MCF 10A (cell line): ENCODE data around the gene CHID1. TPM values are rescaled to one million over a fixed set of nuclear protein-coding genes. Genes with fewer than 3 reads are reported as not detected.

Experiments used
- BruUV-seq: library from RNA; stranded (reverse); fragments of 400-500 nt; replicated peaks from 2 replicates; lab custom pipeline; 2021; lab: Mats Ljungman, UMichigan
- CTCF ChIA-PET: fragments of 300-600 bp; sonication (Branson Sonifier 250); formaldehyde crosslinking; extraction: SDS; loops from one replicate; lab custom pipeline; 2021; ENCODE audit warnings: antibody characterized with exemption, inconsistent platforms; lab: Yijun Ruan, JAX
- POLR2A ChIA-PET: fragments of 300-600, 350-650 bp; sonication (Branson Sonifier 250); formaldehyde crosslinking; extraction: SDS; loops from one replicate; lab custom pipeline; 2020; ENCODE audit warnings: antibody characterized with exemption, inconsistent platforms; lab: Yijun Ruan, JAX
- DNase-seq: peaks from one replicate; pipeline ENCODE4 v3.0.0-alpha.2; 2018; ENCODE audit not compliant: unreplicated experiment
- H3K27ac Mint-ChIP-seq: one replicate; pipeline ENCODE4 v1.8.0; 2022; ENCODE audit warnings: mild to moderate bottlenecking, low read depth, mixed read lengths; ENCODE audit not compliant: unreplicated experiment
- H3K27me3 Mint-ChIP-seq: one replicate; pipeline ENCODE4 v1.8.0; 2022; ENCODE audit warnings: mixed read lengths; ENCODE audit not compliant: insufficient read depth, unreplicated experiment
- H3K36me3 Mint-ChIP-seq: one replicate; pipeline ENCODE4 v1.8.0; 2022; ENCODE audit warnings: mild to moderate bottlenecking, moderate library complexity, mixed read lengths; ENCODE audit not compliant: insufficient read depth, unreplicated experiment
- H3K4me1 Mint-ChIP-seq: one replicate; pipeline ENCODE4 v1.8.0; 2022; ENCODE audit warnings: mixed read lengths; ENCODE audit not compliant: insufficient read depth, unreplicated experiment
- H3K4me3 Mint-ChIP-seq: one replicate; pipeline ENCODE4 v1.8.0; 2022; ENCODE audit warnings: mild to moderate bottlenecking, moderate library complexity, mixed read lengths; ENCODE audit not compliant: unreplicated experiment
- H3K9me3 Mint-ChIP-seq: one replicate; pipeline ENCODE4 v1.8.0; 2022; ENCODE audit warnings: mixed read lengths; ENCODE audit not compliant: unreplicated experiment
- CTCF ChIP-seq: fragments of 200-600 bp; IDR thresholded peaks from one replicate; pipeline ENCODE4 v1.8.0; 2022; ENCODE audit warnings: antibody characterized with exemption, mild to moderate bottlenecking; ENCODE audit not compliant: unreplicated experiment
- intact Hi-C: fragments of 100-400 bp; cut with micrococcal nuclease; formaldehyde crosslinking; loops from 2 replicates; pipeline ENCODE4 v1.14.1; 2022
- total RNA-seq: library from RNA; stranded (reverse); gene quantifications from 2 replicates; pipeline ENCODE4 v1.2.3, GENCODE V29; 2022

Gene CHID1
- total RNA-seq, 1 experiment from 2014 or later, result 94.8 TPM

GRCh38 chr11:862081-862661, 48.4 kb downstream of the CHID1 start:
- Mint-ChIP-seq H3K9me3 (no peaks in the 10 kb centered on the region), H3K4me3 (no peak overlapping the region), H3K27me3 (no peaks in the 10 kb centered on the region), H3K27ac (no peak overlapping the region), H3K4me1 (no peaks in the 10 kb centered on the region), H3K36me3 (peaks cover 57% of the 10 kb centered on the region)
- no peak for DNase-seq
- TF ChIP-seq CTCF, result no peak
- intact Hi-C loops, result no loop called here
- CTCF ChIA-PET, result interaction anchor here (1.4 kb wide), 1 partner anchor 14 kb away, joined by 4 read pairs; no protein-coding TSS in a partner anchor
- BruUV-seq, result no TSS peak
- POLR2A ChIA-PET, result interaction anchor here (1.0 to 1.4 kb wide), 2 partner anchors 16 to 33 kb away, joined by 4 to 6 read pairs; no protein-coding TSS in a partner anchor

DNA sequence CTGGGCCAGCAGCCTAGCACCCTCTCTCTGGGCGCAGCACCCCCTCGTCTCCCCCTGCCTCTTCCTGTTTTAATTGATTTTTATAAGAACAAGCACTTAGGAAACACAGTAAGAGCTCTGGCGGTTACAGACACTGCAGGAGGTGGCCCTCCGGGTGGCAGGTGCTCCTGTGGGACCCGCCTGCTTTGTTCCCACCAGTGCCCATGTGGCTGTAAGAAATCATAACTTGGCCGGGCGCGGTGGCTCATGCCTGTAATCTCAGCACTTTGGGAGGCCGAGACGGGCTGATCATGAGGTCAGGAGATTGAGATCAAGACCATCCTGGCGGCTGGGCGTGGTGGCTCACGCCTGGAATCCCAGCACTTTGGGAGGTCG, 49.5 kb downstream of the CHID1 start:
- no peak for DNase-seq
- no peak for TF ChIP-seq CTCF
- BruUV-seq, result no TSS peak
- Mint-ChIP-seq H3K27ac (no peak overlapping the region), H3K9me3 (no peaks in the 10 kb centered on the region), H3K27me3 (no peaks in the 10 kb centered on the region), H3K4me1 (no peaks in the 10 kb centered on the region), H3K4me3 (no peak overlapping the region), H3K36me3 (peaks cover 46% of the 10 kb centered on the region)
- POLR2A ChIA-PET, result interaction anchor here (1.2 to 1.4 kb wide), 2 partner anchors 15 to 34 kb away, joined by 3 to 4 read pairs; no protein-coding TSS in a partner anchor
- CTCF ChIA-PET, result no interaction called here
- intact Hi-C loops, result no loop called here

DNA sequence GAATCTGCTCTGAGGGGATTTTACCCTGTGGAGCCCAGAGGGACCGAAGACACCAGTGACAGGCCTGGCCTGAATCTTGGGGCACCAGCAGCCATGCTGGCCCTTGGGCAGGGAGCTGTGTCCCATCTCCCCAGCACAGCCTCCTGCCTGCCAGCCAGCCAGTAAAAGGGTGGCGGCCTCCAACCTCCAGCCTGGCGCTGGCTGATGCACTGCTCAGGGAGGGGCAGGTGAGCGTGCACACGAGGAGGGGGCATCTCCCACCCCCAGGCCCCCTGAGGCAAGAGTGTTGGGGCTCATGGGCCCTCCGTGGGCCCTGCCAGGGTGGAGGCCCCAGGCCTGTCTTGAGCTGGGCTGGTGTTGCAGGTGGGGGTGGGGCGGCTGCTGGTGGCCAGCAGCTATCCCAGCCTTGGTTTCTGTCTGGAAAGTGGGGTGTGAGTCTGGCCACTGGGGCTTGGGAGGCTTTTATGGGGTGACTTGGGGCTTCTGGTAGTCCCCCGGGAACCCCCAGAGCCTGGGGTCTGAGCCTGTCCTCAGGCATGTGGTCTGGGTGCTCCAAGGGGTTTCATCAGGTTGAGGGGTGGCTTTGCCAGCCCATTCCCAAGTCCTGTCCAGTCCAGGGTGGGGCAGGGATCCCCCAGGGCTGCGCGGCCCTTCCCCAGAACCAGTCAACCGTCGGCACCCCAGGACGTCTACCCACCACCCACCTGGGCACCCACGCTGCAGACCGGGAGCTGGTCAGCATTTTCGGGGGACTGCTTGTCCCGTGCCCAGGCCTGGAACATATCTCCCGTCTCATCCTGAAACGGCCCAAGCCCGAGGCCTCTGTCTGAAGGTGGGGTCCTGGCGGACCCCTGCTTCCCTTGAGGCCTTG, 50.1 kb downstream of the CHID1 start:
- no peak for DNase-seq
- no peak for TF ChIP-seq CTCF
- CTCF ChIA-PET, result no interaction called here
- no TSS peak for BruUV-seq
- Mint-ChIP-seq H3K27me3 (no peaks in the 10 kb centered on the region), H3K4me3 (no peak overlapping the region), H3K27ac (no peak overlapping the region), H3K4me1 (no peaks in the 10 kb centered on the region), H3K9me3 (no peaks in the 10 kb centered on the region), H3K36me3 (peaks cover 40% of the 10 kb centered on the region)
- POLR2A ChIA-PET, result interaction anchor here (1.2 to 1.4 kb wide), 2 partner anchors 14 kb away, joined by 3 to 4 read pairs; no protein-coding TSS in a partner anchor
- intact Hi-C loops, result no loop called here
